IgD-negative memory B cell (primary cell): ENCODE results near the gene CHCHD3. TPM values are rescaled to one million over a fixed set of nuclear protein-coding genes. Genes with fewer than 3 reads are reported as not detected.
A peak's percentile ranks its signal among the peaks of the same experiment; 100 is the strongest.

Source experiments
- H3K27ac Mint-ChIP-seq, 3 donors: one replicate each; pipeline ENCODE4 v1.8.0; 2020 to 2022; ENCODE audit warnings: mild to moderate bottlenecking in 3 of 3, mixed read lengths in 3 of 3, moderate library complexity in 1 of 3
- H3K27me3 Mint-ChIP-seq: one replicate; pipeline ENCODE4 v1.8.0; 2021; ENCODE audit warnings: mixed read lengths
- H3K36me3 Mint-ChIP-seq: one replicate; pipeline ENCODE4 v1.8.0; 2020; ENCODE audit warnings: mild to moderate bottlenecking, mixed read lengths
- H3K4me1 Mint-ChIP-seq, 3 donors: one replicate each; pipeline ENCODE4 v1.8.0; 2020 to 2022; ENCODE audit warnings: mixed read lengths in 3 of 3, mild to moderate bottlenecking in 1 of 3
- H3K4me3 Mint-ChIP-seq, 4 donors: one replicate each; pipeline ENCODE4 v1.8.0; 2020 to 2022; ENCODE audit warnings: mild to moderate bottlenecking in 4 of 4, mixed read lengths in 4 of 4, moderate library complexity in 3 of 4
- H3K9me3 Mint-ChIP-seq, 3 donors: one replicate each; pipeline ENCODE4 v1.8.0; 2020 to 2021; ENCODE audit warnings: mixed read lengths in 3 of 3, mild to moderate bottlenecking in 1 of 3
- polyA plus RNA-seq: library from polyadenylated mRNA; unstranded; fragments of 300-500 nt; fragmentation: Illumina TruSeq; gene quantifications from one replicate; pipeline ENCODE4 v1.2.3, GENCODE V29; 2021

CHCHD3 gene
- polyA plus RNA-seq, 1 donor from 2014 or later, result 62.7 TPM

GRCh38 chr7:132861940-132862554, 219.8 kb downstream of the CHCHD3 start:
- no peak overlapping the region for H3K27ac Mint-ChIP-seq
- H3K27me3 Mint-ChIP-seq, result no peaks in the 10 kb centered on the region
- peaks cover 15% of the 10 kb centered on the region for H3K36me3 Mint-ChIP-seq
- peaks cover 0 to 3% (median 0%) of the 10 kb centered on the region in 3 donors for H3K9me3 Mint-ChIP-seq
- H3K4me3 Mint-ChIP-seq, result no peak overlapping the region
- H3K4me1 Mint-ChIP-seq, result peaks cover 6 to 15% (median 13%) of the 10 kb centered on the region in 3 donors

GRCh38 chr7:132861424-132861823, 220.5 kb downstream of the CHCHD3 start:
- no peaks in the 10 kb centered on the region for H3K27me3 Mint-ChIP-seq
- H3K36me3 Mint-ChIP-seq, result peaks cover 16% of the 10 kb centered on the region
- H3K27ac Mint-ChIP-seq, result peak overlapping the region in 1 of 3 donors; percentile 85
- no peak overlapping the region for H3K4me3 Mint-ChIP-seq
- peaks cover 6 to 15% (median 13%) of the 10 kb centered on the region in 3 donors for H3K4me1 Mint-ChIP-seq
- H3K9me3 Mint-ChIP-seq, result peaks cover 0 to 3% (median 0%) of the 10 kb centered on the region in 3 donors

- H3K4me3 Mint-ChIP-seq, result no peak overlapping the region
- peaks cover 0 to 3% (median 0%) of the 10 kb centered on the region in 3 donors for H3K9me3 Mint-ChIP-seq
- H3K27me3 Mint-ChIP-seq, result no peaks in the 10 kb centered on the region
- H3K4me1 Mint-ChIP-seq, result peaks cover 6 to 15% (median 13%) of the 10 kb centered on the region in 3 donors
- peaks cover 13% of the 10 kb centered on the region for H3K36me3 Mint-ChIP-seq
- peak overlapping the region in 1 of 3 donors; percentile 62 for H3K27ac Mint-ChIP-seq
Measured at GRCh38 chr7:132859199-132859598, 222.7 kb downstream of the CHCHD3 start.

GRCh38 chr7:132858760-132859159, 223.1 kb downstream of the CHCHD3 start:
- Mint-ChIP-seq H3K9me3 (no peaks in the 10 kb centered on the region), H3K4me3 (no peak overlapping the region), H3K27ac (no peak overlapping the region), H3K36me3 (peaks cover 10% of the 10 kb centered on the region), H3K27me3 (no peaks in the 10 kb centered on the region), H3K4me1 (peaks cover 6 to 15% (median 10%) of the 10 kb centered on the region in 3 donors)

GRCh38 chr7:132858251-132858650, 223.6 kb downstream of the CHCHD3 start:
- Mint-ChIP-seq H3K36me3 (peaks cover 13% of the 10 kb centered on the region), H3K9me3 (no peaks in the 10 kb centered on the region), H3K4me1 (peaks cover 6 to 15% (median 12%) of the 10 kb centered on the region in 3 donors), H3K4me3 (no peak overlapping the region), H3K27me3 (no peaks in the 10 kb centered on the region), H3K27ac (no peak overlapping the region)

- Mint-ChIP-seq H3K4me1 (peaks cover 6 to 14% (median 12%) of the 10 kb centered on the region in 3 donors), H3K9me3 (no peaks in the 10 kb centered on the region), H3K27ac (no peak overlapping the region), H3K36me3 (peaks cover 12% of the 10 kb centered on the region), H3K27me3 (no peaks in the 10 kb centered on the region), H3K4me3 (no peak overlapping the region)
Measured at GRCh38 chr7:132857703-132858102, 224.2 kb downstream of the CHCHD3 start.

GRCh38 chr7:132857031-132857430, 224.9 kb downstream of the CHCHD3 start:
- H3K4me3 Mint-ChIP-seq, result no peak overlapping the region
- H3K4me1 Mint-ChIP-seq, result peaks cover 6 to 12% (median 10%) of the 10 kb centered on the region in 3 donors
- no peaks in the 10 kb centered on the region for H3K27me3 Mint-ChIP-seq
- no peaks in the 10 kb centered on the region for H3K9me3 Mint-ChIP-seq
- H3K27ac Mint-ChIP-seq, result no peak overlapping the region
- H3K36me3 Mint-ChIP-seq, result peaks cover 16% of the 10 kb centered on the region

GRCh38 chr7:132856416-132856815, 225.5 kb downstream of the CHCHD3 start:
- Mint-ChIP-seq H3K4me3 (no peak overlapping the region), H3K9me3 (no peaks in the 10 kb centered on the region), H3K27ac (no peak overlapping the region), H3K36me3 (peaks cover 19% of the 10 kb centered on the region), H3K27me3 (no peaks in the 10 kb centered on the region), H3K4me1 (peaks cover 6 to 12% (median 10%) of the 10 kb centered on the region in 3 donors)

GRCh38 chr7:132855901-132856300, 226.0 kb downstream of the CHCHD3 start:
- no peak overlapping the region for H3K4me3 Mint-ChIP-seq
- no peaks in the 10 kb centered on the region for H3K27me3 Mint-ChIP-seq
- H3K4me1 Mint-ChIP-seq, result peaks cover 6 to 12% (median 10%) of the 10 kb centered on the region in 3 donors
- no peak overlapping the region for H3K27ac Mint-ChIP-seq
- peaks cover 20% of the 10 kb centered on the region for H3K36me3 Mint-ChIP-seq
- H3K9me3 Mint-ChIP-seq, result no peaks in the 10 kb centered on the region

- no peaks in the 10 kb centered on the region for H3K9me3 Mint-ChIP-seq
- peaks cover 2 to 9% (median 6%) of the 10 kb centered on the region in 3 donors for H3K4me1 Mint-ChIP-seq
- H3K4me3 Mint-ChIP-seq, result no peak overlapping the region
- H3K27me3 Mint-ChIP-seq, result no peaks in the 10 kb centered on the region
- H3K27ac Mint-ChIP-seq, result no peak overlapping the region
- peaks cover 27% of the 10 kb centered on the region for H3K36me3 Mint-ChIP-seq
Measured at GRCh38 chr7:132854238-132854637, 227.7 kb downstream of the CHCHD3 start.

- Mint-ChIP-seq H3K36me3 (peaks cover 28% of the 10 kb centered on the region), H3K27me3 (no peaks in the 10 kb centered on the region), H3K4me1 (no peaks in the 10 kb centered on the region), H3K27ac (no peak overlapping the region), H3K4me3 (no peak overlapping the region), H3K9me3 (no peaks in the 10 kb centered on the region)
Measured at GRCh38 chr7:132847376-132847775, 234.5 kb downstream of the CHCHD3 start.

- Mint-ChIP-seq H3K4me1 (no peaks in the 10 kb centered on the region), H3K36me3 (peaks cover 23% of the 10 kb centered on the region), H3K9me3 (no peaks in the 10 kb centered on the region), H3K4me3 (no peak overlapping the region), H3K27ac (no peak overlapping the region), H3K27me3 (no peaks in the 10 kb centered on the region)
Measured at GRCh38 chr7:132846086-132846485, 235.8 kb downstream of the CHCHD3 start.

GRCh38 chr7:132842478-132842877, 239.4 kb downstream of the CHCHD3 start:
- Mint-ChIP-seq H3K4me3 (no peak overlapping the region), H3K36me3 (peaks cover 12% of the 10 kb centered on the region), H3K27me3 (no peaks in the 10 kb centered on the region), H3K27ac (no peak overlapping the region), H3K9me3 (no peaks in the 10 kb centered on the region), H3K4me1 (no peaks in the 10 kb centered on the region)

GRCh38 chr7:132840199-132840598, 241.7 kb downstream of the CHCHD3 start:
- H3K27ac Mint-ChIP-seq, result no peak overlapping the region
- H3K27me3 Mint-ChIP-seq, result no peaks in the 10 kb centered on the region
- H3K4me1 Mint-ChIP-seq, result peaks cover 0 to 2% (median 0%) of the 10 kb centered on the region in 3 donors
- H3K4me3 Mint-ChIP-seq, result no peak overlapping the region
- H3K9me3 Mint-ChIP-seq, result peaks cover 0 to 3% (median 0%) of the 10 kb centered on the region in 3 donors
- peaks cover 16% of the 10 kb centered on the region for H3K36me3 Mint-ChIP-seq

GRCh38 chr7:132838313-132838712, 243.6 kb downstream of the CHCHD3 start:
- H3K36me3 Mint-ChIP-seq, result peaks cover 13% of the 10 kb centered on the region
- H3K27me3 Mint-ChIP-seq, result no peaks in the 10 kb centered on the region
- no peak overlapping the region for H3K4me3 Mint-ChIP-seq
- H3K9me3 Mint-ChIP-seq, result peaks cover 0 to 3% (median 0%) of the 10 kb centered on the region in 3 donors
- H3K4me1 Mint-ChIP-seq, result peaks cover 0 to 2% (median 0%) of the 10 kb centered on the region in 3 donors
- no peak overlapping the region for H3K27ac Mint-ChIP-seq

- Mint-ChIP-seq H3K27me3 (no peaks in the 10 kb centered on the region), H3K4me3 (no peak overlapping the region), H3K36me3 (peaks cover 13% of the 10 kb centered on the region), H3K27ac (no peak overlapping the region), H3K9me3 (peaks cover 0 to 3% (median 0%) of the 10 kb centered on the region in 3 donors), H3K4me1 (peaks cover 0 to 2% (median 0%) of the 10 kb centered on the region in 3 donors)
Measured at GRCh38 chr7:132837529-132837928, 244.4 kb downstream of the CHCHD3 start.
